Panc1 (cell line): ENCODE data around the gene SPATA20. TPM values are rescaled to one million over a fixed set of nuclear protein-coding genes. Genes with fewer than 3 reads are reported as not detected.

ENCODE experiments used
- ATAC-seq: fragments of 200-7000 bp; cut with Tn5 transposase; 2 replicates; pipeline ENCODE4 v1.9.1; 2020; ENCODE audit warnings: mild to moderate bottlenecking, moderate library complexity
- BruUV-seq: library from RNA; stranded (reverse); fragments of 400-500 nt; replicated peaks from 2 replicates; lab custom pipeline; 2021; lab: Mats Ljungman, UMichigan
- CTCF ChIA-PET: fragments of 300-600 bp; sonication (Branson Sonifier 250); formaldehyde crosslinking; loops from one replicate; lab custom pipeline; 2022; ENCODE audit warnings: antibody characterized with exemption; lab: Charles Lee
- POLR2A ChIA-PET: fragments of 300-600 bp; sonication (Branson Sonifier 250); formaldehyde crosslinking; loops from one replicate; lab custom pipeline; 2022; ENCODE audit warnings: antibody characterized with exemption; lab: Charles Lee
- DNase-seq: peaks from one replicate; pipeline ENCODE4 v3.0.0-alpha.2; 2010; ENCODE audit warnings: low read depth, low spot score
- H3K27ac ChIP-seq: 2 replicates; pipeline ENCODE4 v1.5.1; 2011; ENCODE audit warnings: mild to moderate bottlenecking, low read length, inconsistent platforms
- H3K27me3 ChIP-seq: fragments of 200-500 bp; sonication (Bioruptor generic); 2 replicates; pipeline ENCODE4 v1.6.0; 2014; ENCODE audit warnings: low read length, inconsistent platforms; ENCODE audit not compliant: control insufficient read depth, insufficient read depth
- H3K36me3 ChIP-seq: fragments of 200-500 bp; sonication (Bioruptor generic); 2 replicates; pipeline ENCODE4 v1.5.1; 2014; ENCODE audit warnings: inconsistent platforms, mild to moderate bottlenecking, low read length, moderate library complexity; ENCODE audit not compliant: control insufficient read depth, insufficient read depth
- H3K4me1 ChIP-seq: 2 replicates; pipeline ENCODE4 v1.5.1; 2011; ENCODE audit warnings: inconsistent platforms, mild to moderate bottlenecking, low read length, moderate library complexity; ENCODE audit not compliant: control insufficient read depth, insufficient read depth
- H3K4me3 ChIP-seq, 2 experiments: 2 replicates each; pipeline ENCODE4 v1.5.1; 2011 to 2012; ENCODE audit warnings: low read depth in 2 of 2, low read length in 2 of 2, mild to moderate bottlenecking in 2 of 2, inconsistent platforms in 1 of 2, moderate library complexity in 1 of 2
- H3K9me3 ChIP-seq: fragments of 200-500 bp; sonication (Bioruptor generic); 2 replicates; pipeline ENCODE4 v1.5.1; 2014; ENCODE audit warnings: low read depth, mild to moderate bottlenecking, inconsistent platforms, low read length, moderate library complexity; ENCODE audit not compliant: control insufficient read depth, insufficient read depth
- POLR2AphosphoS5 ChIP-seq: IDR thresholded peaks from 2 replicates; pipeline ENCODE4 v1.6.1; 2012; ENCODE audit warnings: mild to moderate bottlenecking, low read depth, low read length, moderate library complexity
- SIN3A ChIP-seq: IDR thresholded peaks from 2 replicates; pipeline ENCODE4 v1.6.1; 2012; ENCODE audit warnings: low read depth, mild to moderate bottlenecking, low read length, moderate library complexity, borderline replicate concordance; ENCODE audit not compliant: insufficient read depth
- TCF7L2 ChIP-seq: IDR thresholded peaks from 2 replicates; pipeline ENCODE4 v1.6.1; 2011; ENCODE audit warnings: mild to moderate bottlenecking, low read depth, low read length, inconsistent platforms
- in situ Hi-C: cut with HindIII; loops from 2 replicates; pipeline ENCODE4 v1.10.0; 2016; ENCODE audit warnings: low sequenced_read_pairs, low pct_unique_long_range_greater_than_20kb
- intact Hi-C: fragments of 100-400 bp; cut with micrococcal nuclease; formaldehyde crosslinking; loops from one replicate; pipeline ENCODE4 v1.10.0; 2022; ENCODE audit not compliant: unreplicated experiment
- total RNA-seq: library from RNA; stranded (reverse); gene quantifications from one replicate; pipeline ENCODE4 v1.2.1, GENCODE V29; 2021; ENCODE audit not compliant: unreplicated experiment
- TF ChIP-seq, protein P1 (sequence below), 2 experiments: IDR thresholded peaks; 2 replicates each; pipeline ENCODE4 v1.6.1; 2011 to 2012; ENCODE audit warnings: low read depth in 2 of 2, control low read depth in 1 of 2, low read length in 1 of 2, mild to moderate bottlenecking in 1 of 2, moderate library complexity in 1 of 2; ENCODE audit not compliant: insufficient read depth in 1 of 2
- TF ChIP-seq, protein P2 (sequence below): fragments of 450-650 bp; IDR thresholded peaks from 2 replicates; pipeline ENCODE4 v1.5.1; 2017; ENCODE audit warnings: mild to moderate bottlenecking

The SPATA20 gene
- total RNA-seq, 1 experiment from 2014 or later = 82.2 TPM

DNA sequence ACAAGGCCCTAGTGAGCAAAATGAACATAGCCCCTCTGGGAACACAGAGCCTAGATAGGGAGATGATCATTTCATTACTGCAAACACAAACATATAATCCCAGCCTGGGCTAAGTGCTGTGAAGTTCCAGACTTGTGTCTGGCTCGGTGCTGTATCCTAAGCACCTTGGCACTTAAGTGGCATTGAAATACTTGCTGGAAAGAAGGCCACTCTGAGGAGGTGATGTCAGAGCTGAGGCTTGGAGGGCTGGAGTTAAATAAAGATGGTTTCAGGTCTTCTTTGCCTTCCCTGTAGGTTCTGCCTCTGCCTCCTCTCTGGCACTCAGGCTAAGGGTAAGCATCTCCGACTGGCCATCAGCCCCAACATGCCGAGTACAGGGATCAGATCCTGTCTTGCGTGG lies 11.1 kb downstream of the SPATA20 start:
- H3K27me3 ChIP-seq = no peaks in the 10 kb centered on the region; the same call in 1 of the 2 replicates
- no peak overlapping the region for H3K4me3 ChIP-seq
- H3K27ac ChIP-seq = no peak overlapping the region; the same call in 1 of the 2 replicates
- ATAC-seq (no peak), DNase-seq (no peak)
- no TSS peak for BruUV-seq
- in situ Hi-C loops = no loop called here
- intact Hi-C loops = no loop called here
- TF ChIP-seq POLR2AphosphoS5 = no peak
- TF ChIP-seq TCF7L2 = no peak
- TF ChIP-seq, protein P1, sequence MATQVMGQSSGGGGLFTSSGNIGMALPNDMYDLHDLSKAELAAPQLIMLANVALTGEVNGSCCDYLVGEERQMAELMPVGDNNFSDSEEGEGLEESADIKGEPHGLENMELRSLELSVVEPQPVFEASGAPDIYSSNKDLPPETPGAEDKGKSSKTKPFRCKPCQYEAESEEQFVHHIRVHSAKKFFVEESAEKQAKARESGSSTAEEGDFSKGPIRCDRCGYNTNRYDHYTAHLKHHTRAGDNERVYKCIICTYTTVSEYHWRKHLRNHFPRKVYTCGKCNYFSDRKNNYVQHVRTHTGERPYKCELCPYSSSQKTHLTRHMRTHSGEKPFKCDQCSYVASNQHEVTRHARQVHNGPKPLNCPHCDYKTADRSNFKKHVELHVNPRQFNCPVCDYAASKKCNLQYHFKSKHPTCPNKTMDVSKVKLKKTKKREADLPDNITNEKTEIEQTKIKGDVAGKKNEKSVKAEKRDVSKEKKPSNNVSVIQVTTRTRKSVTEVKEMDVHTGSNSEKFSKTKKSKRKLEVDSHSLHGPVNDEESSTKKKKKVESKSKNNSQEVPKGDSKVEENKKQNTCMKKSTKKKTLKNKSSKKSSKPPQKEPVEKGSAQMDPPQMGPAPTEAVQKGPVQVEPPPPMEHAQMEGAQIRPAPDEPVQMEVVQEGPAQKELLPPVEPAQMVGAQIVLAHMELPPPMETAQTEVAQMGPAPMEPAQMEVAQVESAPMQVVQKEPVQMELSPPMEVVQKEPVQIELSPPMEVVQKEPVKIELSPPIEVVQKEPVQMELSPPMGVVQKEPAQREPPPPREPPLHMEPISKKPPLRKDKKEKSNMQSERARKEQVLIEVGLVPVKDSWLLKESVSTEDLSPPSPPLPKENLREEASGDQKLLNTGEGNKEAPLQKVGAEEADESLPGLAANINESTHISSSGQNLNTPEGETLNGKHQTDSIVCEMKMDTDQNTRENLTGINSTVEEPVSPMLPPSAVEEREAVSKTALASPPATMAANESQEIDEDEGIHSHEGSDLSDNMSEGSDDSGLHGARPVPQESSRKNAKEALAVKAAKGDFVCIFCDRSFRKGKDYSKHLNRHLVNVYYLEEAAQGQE (IDR thresholded peaks at IDR 0.05; ENCODE audit: insufficient read depth in 1 of 2, low read depth in 2 of 2, low read length in 1 of 2) = no peak
- TF ChIP-seq SIN3A = no peak
- TF ChIP-seq, protein P2, sequence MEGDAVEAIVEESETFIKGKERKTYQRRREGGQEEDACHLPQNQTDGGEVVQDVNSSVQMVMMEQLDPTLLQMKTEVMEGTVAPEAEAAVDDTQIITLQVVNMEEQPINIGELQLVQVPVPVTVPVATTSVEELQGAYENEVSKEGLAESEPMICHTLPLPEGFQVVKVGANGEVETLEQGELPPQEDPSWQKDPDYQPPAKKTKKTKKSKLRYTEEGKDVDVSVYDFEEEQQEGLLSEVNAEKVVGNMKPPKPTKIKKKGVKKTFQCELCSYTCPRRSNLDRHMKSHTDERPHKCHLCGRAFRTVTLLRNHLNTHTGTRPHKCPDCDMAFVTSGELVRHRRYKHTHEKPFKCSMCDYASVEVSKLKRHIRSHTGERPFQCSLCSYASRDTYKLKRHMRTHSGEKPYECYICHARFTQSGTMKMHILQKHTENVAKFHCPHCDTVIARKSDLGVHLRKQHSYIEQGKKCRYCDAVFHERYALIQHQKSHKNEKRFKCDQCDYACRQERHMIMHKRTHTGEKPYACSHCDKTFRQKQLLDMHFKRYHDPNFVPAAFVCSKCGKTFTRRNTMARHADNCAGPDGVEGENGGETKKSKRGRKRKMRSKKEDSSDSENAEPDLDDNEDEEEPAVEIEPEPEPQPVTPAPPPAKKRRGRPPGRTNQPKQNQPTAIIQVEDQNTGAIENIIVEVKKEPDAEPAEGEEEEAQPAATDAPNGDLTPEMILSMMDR = no peak
- peaks cover 15% of the 10 kb centered on the region for H3K4me1 ChIP-seq
- H3K36me3 ChIP-seq = no peaks in the 10 kb centered on the region
- no peaks in the 10 kb centered on the region for H3K9me3 ChIP-seq
- POLR2A ChIA-PET = interaction anchor here (0.6 kb wide), 1 partner anchor 9 kb away, joined by 3 read pairs; no protein-coding TSS in a partner anchor
- CTCF ChIA-PET = no interaction called here

DNA sequence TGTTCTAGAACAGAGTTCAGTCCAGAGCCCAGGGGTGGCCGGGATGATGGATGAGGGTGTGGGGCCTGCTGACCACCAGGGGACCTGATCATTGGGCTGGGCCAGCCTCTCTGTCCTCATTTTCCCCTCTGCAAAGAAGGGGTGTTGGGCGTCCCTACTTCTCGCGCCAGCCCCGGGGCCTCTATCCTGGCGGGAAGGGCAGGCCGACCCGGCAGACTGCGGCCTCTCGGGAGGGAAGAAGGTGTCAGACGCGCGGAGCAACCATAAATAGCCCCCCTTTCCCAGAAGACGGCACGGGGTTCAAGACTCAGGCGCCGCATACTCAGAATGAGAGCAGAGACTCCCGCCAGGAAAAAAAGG lies 11.6 kb downstream of the SPATA20 start:
- no peaks in the 10 kb centered on the region; the same call in 1 of the 2 replicates for H3K27me3 ChIP-seq
- H3K4me3 ChIP-seq = no peak overlapping the region
- intact Hi-C loops = no loop called here
- no peaks in the 10 kb centered on the region for H3K36me3 ChIP-seq
- ChIA-PET CTCF (no interaction called here), POLR2A (no interaction called here)
- ATAC-seq = no peak
- no peak for TF ChIP-seq SIN3A
- no peak for TF ChIP-seq TCF7L2
- TF ChIP-seq, protein P2 = no peak
- TF ChIP-seq, protein P1 (IDR thresholded peaks at IDR 0.05; ENCODE audit: insufficient read depth in 1 of 2, low read depth in 2 of 2, low read length in 1 of 2) = no peak
- TF ChIP-seq POLR2AphosphoS5 = no peak
- DNase-seq = no peak
- H3K27ac ChIP-seq = no peak overlapping the region
- no peaks in the 10 kb centered on the region for H3K9me3 ChIP-seq
- BruUV-seq = no TSS peak
- H3K4me1 ChIP-seq = peaks cover 18% of the 10 kb centered on the region
- in situ Hi-C loops = no loop called here
